A549 (cell line): ENCODE results near the gene MYH11. TPM values are rescaled to one million over a fixed set of nuclear protein-coding genes. Genes with fewer than 3 reads are reported as not detected.
A peak's percentile ranks its signal among the peaks of the same experiment; 100 is the strongest.

Experiments
- ATAC-seq, 2 experiments: fragments of 200-7000 bp in 1 of 2; fragments of >200 bp in 1 of 2; cut with Nextera tagmentation in 1 of 2; cut with Tn5 transposase in 1 of 2; 3 replicates each; pipeline versions ENCODE4 v1.8.0 to v1.9.1; 2018 to 2020; ENCODE audit warnings: mild to moderate bottlenecking in 1 of 2, moderate library complexity in 1 of 2
- CTCF ChIA-PET: fragments of 300-600 bp; sonication (Branson Sonifier 250); formaldehyde crosslinking; extraction: SDS; loops from one replicate; lab custom pipeline; 2021; ENCODE audit warnings: antibody characterized with exemption, inconsistent platforms; lab: Yijun Ruan, JAX
- POLR2A ChIA-PET: fragments of 350-600 bp; formaldehyde crosslinking; extraction: SDS; loops from one replicate; lab custom pipeline; 2021; ENCODE audit warnings: antibody characterized with exemption, inconsistent platforms; lab: Yijun Ruan, JAX
- DNase-seq, 2 experiments: peaks; one replicate each; pipeline versions ENCODE4 v3.0.0 to v3.0.0-alpha.2; 2011 to 2016; ENCODE audit warnings: low read depth in 1 of 2, low spot score in 1 of 2
- FAIRE-seq: peaks from 2 replicates; lab custom pipeline; 2011; peaks lifted over from hg19 to GRCh38; lab: Jason Lieb, UNC
- H3K27ac ChIP-seq, 2 experiments: fragments of >200 bp; sonication (Bioruptor Twin); formaldehyde crosslinking; 3 replicates each; pipeline ENCODE4 v1.5.1; 2016 to 2017
- H3K4me1 ChIP-seq: fragments of >200 bp; sonication (Bioruptor Twin); formaldehyde crosslinking; 3 replicates; pipeline ENCODE4 v1.6.1; 2016
- H3K4me2 ChIP-seq: fragments of >200 bp; sonication (Bioruptor Twin); formaldehyde crosslinking; 3 replicates; pipeline ENCODE4 v1.6.1; 2016
- H3K4me3 ChIP-seq: fragments of >200 bp; sonication (Bioruptor Twin); formaldehyde crosslinking; 3 replicates; pipeline ENCODE4 v1.5.1; 2016
- H3K9me3 ChIP-seq: fragments of >200 bp; sonication (Bioruptor Twin); formaldehyde crosslinking; 3 replicates; pipeline ENCODE4 v1.6.1; 2016
- BHLHE40 ChIP-seq: IDR thresholded peaks from 2 replicates; pipeline ENCODE4 v1.6.1; 2012; ENCODE audit warnings: low read depth, low read length, inconsistent platforms
- CBX2 ChIP-seq: fragments of 200-600 bp; sonication (generic); IDR thresholded peaks from 2 replicates; pipeline ENCODE4 v1.6.1; 2016; ENCODE audit warnings: low read depth, mild to moderate bottlenecking, borderline replicate concordance
- CBX8 ChIP-seq: fragments of 200-600 bp; sonication (generic); IDR thresholded peaks from 2 replicates; pipeline ENCODE4 v1.6.1; 2016
- CHD2 ChIP-seq: fragments of 150-350 bp; IDR thresholded peaks from 2 replicates; pipeline ENCODE4 v1.6.1; 2014; ENCODE audit warnings: low read length; ENCODE audit not compliant: partially characterized antibody
- CTCF ChIP-seq: fragments of >200 bp; sonication (Bioruptor Twin); formaldehyde crosslinking; IDR thresholded peaks from 3 replicates; pipeline ENCODE4 v1.5.1; 2016
- EP300 ChIP-seq, 2 experiments: fragments of >200 bp; sonication (Bioruptor Twin); formaldehyde crosslinking; IDR thresholded peaks; 2 replicates in 1 of 2; 3 replicates in 1 of 2; pipeline ENCODE4 v1.6.1; 2016 to 2017
- FOSL2 ChIP-seq, 2 experiments: fragments of 450-650 bp in 1 of 2; fragments of >200 bp in 1 of 2; sonication (Bioruptor Twin) in 1 of 2; formaldehyde crosslinking; IDR thresholded peaks; 2 replicates each; pipeline versions ENCODE4 v1.5.0 to v1.6.1; 2016 to 2020; ENCODE audit warnings: mild to moderate bottlenecking in 1 of 2, moderate library complexity in 1 of 2
- FOXS1 ChIP-seq: fragments of 250-450 bp; sonication (Bioruptor Pico); IDR thresholded peaks from 2 replicates; pipeline ENCODE4 v1.5.0; 2020; ENCODE audit warnings: mild to moderate bottlenecking, moderate library complexity
- GATA3 ChIP-seq: IDR thresholded peaks from 2 replicates; pipeline ENCODE4 v1.6.1; 2012; ENCODE audit warnings: borderline replicate concordance
- HOXB5 ChIP-seq: fragments of 250-450 bp; sonication (Bioruptor Pico); IDR thresholded peaks from 2 replicates; pipeline ENCODE4 v1.5.0; 2020; ENCODE audit warnings: mild to moderate bottlenecking, moderate library complexity
- JUN ChIP-seq, 2 experiments: fragments of >200 bp; sonication (Bioruptor Twin); formaldehyde crosslinking; IDR thresholded peaks; 2 replicates in 1 of 2; 3 replicates in 1 of 2; pipeline ENCODE4 v1.6.1; 2016 to 2017
- KDM1A ChIP-seq: fragments of 200-600 bp; sonication (generic); IDR thresholded peaks from 2 replicates; pipeline ENCODE4 v1.6.1; 2016; ENCODE audit warnings: low read depth, mild to moderate bottlenecking
- MAFK ChIP-seq: fragments of 450-650 bp; IDR thresholded peaks from 2 replicates; pipeline ENCODE4 v1.6.1; 2014; ENCODE audit not compliant: partially characterized antibody
- NFE2L2 ChIP-seq: fragments of 150-350 bp; conservative IDR thresholded peaks from 2 replicates; pipeline ENCODE4 v1.6.1; 2014; ENCODE audit warnings: low read length
- NPAS2 ChIP-seq: fragments of 250-450 bp; sonication (Bioruptor Pico); IDR thresholded peaks from 2 replicates; pipeline ENCODE4 v1.8.0; 2022; ENCODE audit warnings: mild to moderate bottlenecking, moderate library complexity, borderline replicate concordance
- POLR2A ChIP-seq: IDR thresholded peaks from 2 replicates; pipeline ENCODE4 v1.6.1; 2012; ENCODE audit warnings: mild to moderate bottlenecking, low read length
- POLR2AphosphoS2 ChIP-seq: conservative IDR thresholded peaks from 2 replicates; pipeline ENCODE4 v1.6.1; 2012; ENCODE audit warnings: low read length, improper control_type of control experiment, inconsistent platforms
- ZFP36 ChIP-seq: fragments of 450-650 bp; IDR thresholded peaks from 2 replicates; pipeline ENCODE4 v1.6.1; 2014; ENCODE audit warnings: borderline replicate concordance; ENCODE audit not compliant: partially characterized antibody
- WGBS: methylation state at CpG from one replicate; pipeline ENCODE4 v1.1.6; 2017; ENCODE audit errors: missing lambda C conversion rate; 5-methylcytosine and 5-hydroxymethylcytosine counted together
- polyA plus RNA-seq, 4 experiments: library from polyadenylated mRNA; depleted of rRNA in 3 of 4; stranded (reverse); fragments of >200 nt; fragmentation: RNase III in 1 of 4; extraction: RNeasy Plus Mini Kit Qiagen cat#74134 plus additional on column Dnase treatment in 1 of 4; gene quantifications; 2 replicates in 3 of 4; 3 replicates in 1 of 4; pipeline ENCODE4 v1.2.3, GENCODE V29; 2011 to 2017
- TF ChIP-seq, protein P1 (sequence below): IDR thresholded peaks from 2 replicates; pipeline ENCODE4 v1.6.1; 2012; ENCODE audit warnings: low read depth, borderline replicate concordance
- TF ChIP-seq, protein P2 (sequence below): IDR thresholded peaks from 2 replicates; pipeline ENCODE4 v1.6.1; 2012

MYH11 gene
- polyA plus RNA-seq, 2 of the 4 experiments (the other 2 are of a cell fraction) = 0.03 to 0.09 TPM

- POLR2A ChIA-PET = no interaction called here
Observed at GRCh38 chr16:15861996-15862395, 5.2 kb upstream of the MYH11 start.

DNA sequence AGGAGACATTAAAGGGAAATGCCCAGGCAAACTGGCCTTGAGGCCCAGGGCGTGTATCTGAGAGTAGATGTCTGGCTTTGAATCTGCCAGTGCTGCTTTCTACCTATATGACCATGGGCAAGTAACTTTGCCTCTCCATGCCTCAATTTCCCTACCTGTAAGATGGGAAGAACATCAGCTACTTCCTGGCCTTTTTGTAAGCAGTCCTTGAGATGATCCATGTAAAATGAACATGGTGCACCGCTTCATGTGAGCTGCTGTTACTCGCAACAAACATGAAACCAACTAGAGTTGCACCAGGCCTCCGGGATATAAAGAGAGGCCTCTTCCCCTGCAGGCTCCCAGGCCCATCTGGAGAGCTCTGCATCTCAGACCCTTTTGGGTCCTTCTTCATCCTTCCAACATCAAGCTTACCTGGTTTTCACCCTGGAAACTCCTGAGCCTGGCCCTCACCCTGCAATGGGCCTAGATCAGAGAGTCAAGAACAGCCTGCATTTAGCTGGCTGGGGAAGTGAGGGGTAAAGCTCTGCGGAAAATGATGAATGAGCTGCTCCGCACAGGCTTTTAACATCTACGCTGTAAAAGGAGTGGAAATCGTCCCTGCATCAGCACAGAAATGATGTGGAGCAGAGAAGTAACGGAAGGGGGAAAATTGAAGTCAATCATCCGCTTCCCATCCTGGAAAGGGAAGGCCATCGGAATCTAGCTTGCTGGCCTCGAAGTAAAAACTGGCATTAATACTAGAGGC, 2.3 kb upstream of the MYH11 start:
- Histone ChIP-seq H3K4me3 (no peak overlapping the region), H3K4me2 (no peak overlapping the region), H3K9me3 (no peaks in the 10 kb centered on the region), H3K4me1 (peaks cover 11% of the 10 kb centered on the region; the same call in 1 of the 3 replicates), H3K27ac (peak overlapping the region in 1 of 2 experiments; percentile 88; a peak in 2 of 6 replicates)
- FAIRE-seq (no peak), DNase-seq (no peak), ATAC-seq (no peak)
- WGBS = 90% methylated on average over 12 of the region's 12 CpGs
- no peak for TF ChIP-seq CHD2
- no peak for TF ChIP-seq POLR2A
- no peak for TF ChIP-seq KDM1A
- TF ChIP-seq NPAS2 (CRISPR knock-in tag) = no peak
- no peak for TF ChIP-seq MAFK
- no peak for TF ChIP-seq CBX2
- no peak for TF ChIP-seq POLR2AphosphoS2
- no peak for TF ChIP-seq NFE2L2
- TF ChIP-seq, protein P1, sequence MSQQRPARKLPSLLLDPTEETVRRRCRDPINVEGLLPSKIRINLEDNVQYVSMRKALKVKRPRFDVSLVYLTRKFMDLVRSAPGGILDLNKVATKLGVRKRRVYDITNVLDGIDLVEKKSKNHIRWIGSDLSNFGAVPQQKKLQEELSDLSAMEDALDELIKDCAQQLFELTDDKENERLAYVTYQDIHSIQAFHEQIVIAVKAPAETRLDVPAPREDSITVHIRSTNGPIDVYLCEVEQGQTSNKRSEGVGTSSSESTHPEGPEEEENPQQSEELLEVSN = no peak
- TF ChIP-seq EP300 (IDR thresholded peaks at IDR 0.05) = no peak
- no peak for TF ChIP-seq HOXB5 (CRISPR knock-in tag)
- no peak for TF ChIP-seq GATA3
- no peak for TF ChIP-seq FOXS1
- TF ChIP-seq FOSL2 (IDR thresholded peaks at IDR 0.05) = no peak
- no peak for TF ChIP-seq FOSL2 (CRISPR knock-in tag; IDR thresholded peaks at IDR 0.05)
- TF ChIP-seq CBX8 = no peak
- TF ChIP-seq BHLHE40 = no peak
- ChIA-PET CTCF (interaction anchor here (0.5 to 3.7 kb wide), 10 partner anchors 10 to 827 kb away, joined by 3 to 19 read pairs (median 4); no protein-coding TSS in a partner anchor), POLR2A (no interaction called here)

More at GRCh38 chr16:15861996-15862395, 5.2 kb upstream of the MYH11 start:
- no peak for DNase-seq
- Histone ChIP-seq H3K27ac (no peak overlapping the region), H3K4me1 (peaks cover 9% of the 10 kb centered on the region; the same call in 1 of the 3 replicates), H3K4me2 (no peak overlapping the region), H3K4me3 (no peak overlapping the region), H3K9me3 (no peaks in the 10 kb centered on the region)
- no peak for FAIRE-seq
- 89% methylated on average over 3 of the region's 3 CpGs for WGBS
- ATAC-seq = no peak
- TF ChIP-seq MAFK = no peak
- no peak for TF ChIP-seq ZFP36
- TF ChIP-seq CTCF = no peak
- CTCF ChIA-PET = interaction anchor here (5.1 kb wide), 1 partner anchor 13 kb away, joined by 21 read pairs; no protein-coding TSS in a partner anchor

- CTCF ChIA-PET = interaction anchor here (1.0 to 3.7 kb wide), 4 partner anchors 11 to 49 kb away, joined by 3 to 19 read pairs (median 6); no protein-coding TSS in a partner anchor
- H3K9me3 ChIP-seq = no peaks in the 10 kb centered on the region
- H3K27ac ChIP-seq = peak overlapping the region; percentile 71 to 88
- TF ChIP-seq JUN (IDR thresholded peaks at IDR 0.05) (0 out of 5 replicates have a peak, but pooled peaks of 1 of the 2 experiments have one; percentile 11), CTCF (no peak)
- TF ChIP-seq, protein P2, sequence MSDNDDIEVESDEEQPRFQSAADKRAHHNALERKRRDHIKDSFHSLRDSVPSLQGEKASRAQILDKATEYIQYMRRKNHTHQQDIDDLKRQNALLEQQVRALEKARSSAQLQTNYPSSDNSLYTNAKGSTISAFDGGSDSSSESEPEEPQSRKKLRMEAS = peak; percentile 21; the same call in 1 of the 2 replicates
- ATAC-seq (peak; percentile 53 to 58), FAIRE-seq (no peak), DNase-seq (peak in 1 of 2 experiments; percentile 38)
- peak overlapping the region; percentile 54 for H3K4me3 ChIP-seq
- POLR2A ChIA-PET = interaction anchor here (0.6 kb wide), 1 partner anchor 211 kb away, joined by 3 read pairs; no protein-coding TSS in a partner anchor
- 10% methylated on average over 16 of the region's 55 CpGs for WGBS
- H3K4me2 ChIP-seq = peak overlapping the region; percentile 96
- H3K4me1 ChIP-seq = peaks cover 15% of the 10 kb centered on the region; the same call in 1 of the 3 replicates
Observed at GRCh38 chr16:15857724-15858560, 1.1 kb upstream of the MYH11 start.
